Vagina (tissue), 2 donors: ENCODE results near the gene KRTAP12-3.

ENCODE experiments used
- CTCF ChIP-seq, 3 experiments: fragments of 450-650 bp in 2 of 3; fragments of 200-600 bp in 1 of 3; sonication (generic) in 1 of 3; IDR thresholded peaks; one replicate each; pipeline ENCODE4 v1.5.1; 2017 to 2019; ENCODE audit warnings: antibody characterized with exemption in 3 of 3, mild to moderate bottlenecking in 2 of 3, moderate library complexity in 2 of 3
- POLR2A ChIP-seq, 2 donors: fragments of 450-650 bp; IDR thresholded peaks; one replicate each; pipeline ENCODE4 v1.6.1; 2017; ENCODE audit warnings: antibody characterized with exemption in 2 of 2, mild to moderate bottlenecking in 2 of 2, moderate library complexity in 2 of 2

GRCh38 chr21:44617071-44617501 is 40.6 kb upstream of the KRTAP12-3 start:
- TF ChIP-seq CTCF (IDR thresholded peaks at IDR 0.05) = no peak
- TF ChIP-seq POLR2A (IDR thresholded peaks at IDR 0.05) = no peak
